HL-60 (cell line): ENCODE measurements around the gene TSC22D4.

ENCODE experiments used
- DNase-seq, 2 experiments: peaks; one replicate each; pipeline ENCODE4 v3.0.0-alpha.2; 2010 to 2020; ENCODE audit warnings: low read depth in 1 of 2, low spot score in 1 of 2
- H3K27ac ChIP-seq: fragments of 250-450 bp; sonication (Bioruptor Pico); replicated peaks from 2 replicates; pipeline ENCODE4 v1.5.1; 2020; ENCODE audit warnings: mild to moderate bottlenecking, moderate library complexity
- H3K27me3 ChIP-seq: fragments of 250-450 bp; sonication (Bioruptor Pico); 2 replicates; pipeline ENCODE4 v1.5.1; 2021; ENCODE audit warnings: mild to moderate bottlenecking, moderate library complexity; ENCODE audit not compliant: insufficient read depth, poor library complexity, severe bottlenecking
- H3K4me3 ChIP-seq: replicated peaks from 2 replicates; pipeline ENCODE4 v1.5.1; 2011; ENCODE audit warnings: mild to moderate bottlenecking, control low read depth, low read length; ENCODE audit not compliant: insufficient read depth
- CTCF ChIP-seq: IDR thresholded peaks from one replicate; pipeline ENCODE4 v1.5.1; 2011; ENCODE audit warnings: low read length, control low read depth, inconsistent platforms; ENCODE audit not compliant: insufficient read depth
- GABPA ChIP-seq: IDR thresholded peaks from 2 replicates; pipeline ENCODE4 v1.6.1; 2012; ENCODE audit warnings: low read depth
- POLR2AphosphoS5 ChIP-seq: IDR thresholded peaks from 2 replicates; pipeline ENCODE4 v1.6.1; 2012; ENCODE audit warnings: low read depth
- REST ChIP-seq: IDR thresholded peaks from 2 replicates; pipeline ENCODE4 v1.6.1; 2012; ENCODE audit warnings: low read depth; ENCODE audit not compliant: insufficient replicate concordance
- SPI1 ChIP-seq: IDR thresholded peaks from 2 replicates; pipeline ENCODE4 v1.6.1; 2012; ENCODE audit warnings: low read depth, mild to moderate bottlenecking, borderline replicate concordance

Gene TSC22D4

GRCh38 chr7:100464210-100464660 is 14.8 kb downstream of the TSC22D4 start, which contains the start of gene SPACDR:
Gene SPACDR (minus strand): TSS chr7:100464260. CDS start chr7:100464025, 235 bp downstream.
- no peak for TF ChIP-seq REST
- TF ChIP-seq CTCF = no peak
- no peak for TF ChIP-seq GABPA
- Histone ChIP-seq H3K27me3 (no peaks in the 10 kb centered on the region), H3K27ac (no peak within 1 kb of the TSS), H3K4me3 (no peak within 1 kb of the TSS)
- no peak for DNase-seq

DNA sequence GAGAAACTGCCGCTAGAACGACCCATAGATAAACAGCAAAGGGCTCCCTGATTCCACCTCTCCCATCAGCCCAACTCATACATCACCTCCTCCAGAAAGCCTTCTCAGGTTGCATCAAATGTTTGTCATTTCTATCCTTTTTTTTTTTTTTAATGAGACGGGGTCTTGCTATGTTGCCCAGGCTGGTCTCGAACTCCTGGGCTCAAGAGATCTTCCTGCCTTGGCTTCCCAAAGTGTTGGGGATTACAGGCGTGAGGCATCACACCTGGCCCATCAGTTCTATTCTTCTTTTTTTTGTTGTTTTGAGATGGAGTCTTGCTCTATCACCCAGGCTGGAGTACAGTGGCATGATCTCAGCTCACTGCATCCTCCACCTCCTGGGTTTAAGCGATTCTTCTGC is 22.0 kb downstream of the TSC22D4 start:
- Histone ChIP-seq H3K27ac (no peak overlapping the region), H3K27me3 (no peaks in the 10 kb centered on the region), H3K4me3 (no peak overlapping the region)
- no peak for DNase-seq
- no peak for TF ChIP-seq POLR2AphosphoS5
- no peak for TF ChIP-seq REST
- TF ChIP-seq CTCF = no peak
- no peak for TF ChIP-seq GABPA

GRCh38 chr7:100456562-100456961 is 22.5 kb downstream of the TSC22D4 start:
- no peaks in the 10 kb centered on the region for H3K27me3 ChIP-seq
- DNase-seq = no peak
- TF ChIP-seq REST (no peak), POLR2AphosphoS5 (no peak), GABPA (no peak), SPI1 (no peak), CTCF (no peak)
- H3K27ac ChIP-seq = no peak overlapping the region
- no peak overlapping the region for H3K4me3 ChIP-seq
